A549 (cell line): ENCODE measurements around the gene PAFAH2. TPM values are rescaled to one million over a fixed set of nuclear protein-coding genes. Genes with fewer than 3 reads are reported as not detected.
"Not testable (repeated sequence)": the region's sequence is repeated elsewhere in the genome, so short reads cannot be mapped to it uniquely, and the experiment has no call there.

Experiments used
- ATAC-seq, 2 experiments: fragments of 200-7000 bp in 1 of 2; fragments of >200 bp in 1 of 2; cut with Nextera tagmentation in 1 of 2; cut with Tn5 transposase in 1 of 2; 3 replicates each; pipeline versions ENCODE4 v1.8.0 to v1.9.1; 2018 to 2020; ENCODE audit warnings: mild to moderate bottlenecking in 1 of 2, moderate library complexity in 1 of 2
- CTCF ChIA-PET: fragments of 300-600 bp; sonication (Branson Sonifier 250); formaldehyde crosslinking; extraction: SDS; loops from one replicate; lab custom pipeline; 2021; ENCODE audit warnings: antibody characterized with exemption, inconsistent platforms; lab: Yijun Ruan, JAX
- POLR2A ChIA-PET: fragments of 350-600 bp; formaldehyde crosslinking; extraction: SDS; loops from one replicate; lab custom pipeline; 2021; ENCODE audit warnings: antibody characterized with exemption, inconsistent platforms; lab: Yijun Ruan, JAX
- DNase-seq, 2 experiments: peaks; one replicate each; pipeline versions ENCODE4 v3.0.0 to v3.0.0-alpha.2; 2011 to 2016; ENCODE audit warnings: low read depth in 1 of 2, low spot score in 1 of 2
- FAIRE-seq: peaks from 2 replicates; lab custom pipeline; 2011; peaks lifted over from hg19 to GRCh38; lab: Jason Lieb, UNC
- H3K27ac ChIP-seq, 2 experiments: fragments of >200 bp; sonication (Bioruptor Twin); formaldehyde crosslinking; 3 replicates each; pipeline ENCODE4 v1.5.1; 2016 to 2017
- H3K4me1 ChIP-seq: fragments of >200 bp; sonication (Bioruptor Twin); formaldehyde crosslinking; 3 replicates; pipeline ENCODE4 v1.6.1; 2016
- H3K4me2 ChIP-seq: fragments of >200 bp; sonication (Bioruptor Twin); formaldehyde crosslinking; 3 replicates; pipeline ENCODE4 v1.6.1; 2016
- H3K4me3 ChIP-seq: fragments of >200 bp; sonication (Bioruptor Twin); formaldehyde crosslinking; 3 replicates; pipeline ENCODE4 v1.5.1; 2016
- H3K9me3 ChIP-seq: fragments of >200 bp; sonication (Bioruptor Twin); formaldehyde crosslinking; 3 replicates; pipeline ENCODE4 v1.6.1; 2016
- CEBPB ChIP-seq, 2 experiments: fragments of >200 bp in 1 of 2; sonication (Bioruptor Twin) in 1 of 2; formaldehyde crosslinking in 1 of 2; IDR thresholded peaks; 2 replicates each; pipeline ENCODE4 v1.6.1; 2012 to 2016
- CHD2 ChIP-seq: fragments of 150-350 bp; IDR thresholded peaks from 2 replicates; pipeline ENCODE4 v1.6.1; 2014; ENCODE audit warnings: low read length; ENCODE audit not compliant: partially characterized antibody
- EP300 ChIP-seq, 2 experiments: fragments of >200 bp; sonication (Bioruptor Twin); formaldehyde crosslinking; IDR thresholded peaks; 2 replicates in 1 of 2; 3 replicates in 1 of 2; pipeline ENCODE4 v1.6.1; 2016 to 2017
- ESRRA ChIP-seq: fragments of 150-350 bp; IDR thresholded peaks from 2 replicates; pipeline ENCODE4 v1.6.1; 2014; ENCODE audit warnings: mild to moderate bottlenecking, low read length, borderline replicate concordance
- HEYL ChIP-seq: fragments of 250-450 bp; sonication (Bioruptor Pico); IDR thresholded peaks from 2 replicates; pipeline ENCODE4 v1.8.0; 2021; ENCODE audit warnings: mild to moderate bottlenecking, moderate library complexity
- JUNB ChIP-seq: fragments of >200 bp; sonication (Bioruptor Twin); formaldehyde crosslinking; IDR thresholded peaks from 2 replicates; pipeline ENCODE4 v1.6.1; 2016
- MAZ ChIP-seq: fragments of 150-350 bp; IDR thresholded peaks from 2 replicates; pipeline ENCODE4 v1.6.1; 2014; ENCODE audit warnings: antibody characterized with exemption, low read depth, low read length, borderline replicate concordance
- MYC ChIP-seq: IDR thresholded peaks from 2 replicates; pipeline ENCODE4 v1.6.1; 2012; ENCODE audit warnings: mild to moderate bottlenecking, inconsistent platforms, low read length, improper control_type of control experiment, borderline replicate concordance
- NFE2L2 ChIP-seq: fragments of 150-350 bp; conservative IDR thresholded peaks from 2 replicates; pipeline ENCODE4 v1.6.1; 2014; ENCODE audit warnings: low read length
- NR3C1 ChIP-seq: fragments of >200 bp; sonication (Bioruptor Twin); formaldehyde crosslinking; IDR thresholded peaks from 3 replicates; pipeline ENCODE4 v1.6.1; 2017
- POLR2AphosphoS2 ChIP-seq: conservative IDR thresholded peaks from 2 replicates; pipeline ENCODE4 v1.6.1; 2012; ENCODE audit warnings: low read length, improper control_type of control experiment, inconsistent platforms
- RAD21 ChIP-seq, 2 experiments: fragments of >200 bp in 1 of 2; sonication (Bioruptor Twin) in 1 of 2; formaldehyde crosslinking in 1 of 2; IDR thresholded peaks in 1 of 2; conservative IDR thresholded peaks in 1 of 2; 2 replicates in 1 of 2; 3 replicates in 1 of 2; pipeline ENCODE4 v1.6.1; 2012 to 2018; ENCODE audit warnings: inconsistent platforms in 1 of 2
- RCOR1 ChIP-seq: fragments of 150-350 bp; IDR thresholded peaks from 2 replicates; pipeline ENCODE4 v1.6.1; 2014; ENCODE audit warnings: antibody characterized with exemption, low read length, low read depth
- SMC3 ChIP-seq: fragments of >200 bp; sonication (Bioruptor Twin); formaldehyde crosslinking; IDR thresholded peaks from 3 replicates; pipeline ENCODE4 v1.6.1; 2018; ENCODE audit warnings: inconsistent platforms
- ZFP36 ChIP-seq: fragments of 450-650 bp; IDR thresholded peaks from 2 replicates; pipeline ENCODE4 v1.6.1; 2014; ENCODE audit warnings: borderline replicate concordance; ENCODE audit not compliant: partially characterized antibody
- ZNF302 ChIP-seq: fragments of 250-450 bp; sonication (Bioruptor Pico); IDR thresholded peaks from 2 replicates; pipeline ENCODE4 v1.9.0; 2021; ENCODE audit warnings: inconsistent platforms, mild to moderate bottlenecking, moderate library complexity
- ZSCAN20 ChIP-seq: fragments of 250-450 bp; sonication (Bioruptor Pico); IDR thresholded peaks from 2 replicates; pipeline ENCODE4 v1.8.0; 2022; ENCODE audit warnings: mild to moderate bottlenecking, moderate library complexity
- WGBS: methylation state at CpG from one replicate; pipeline ENCODE4 v1.1.6; 2017; ENCODE audit errors: missing lambda C conversion rate; 5-methylcytosine and 5-hydroxymethylcytosine counted together
- polyA plus RNA-seq, 4 experiments: library from polyadenylated mRNA; depleted of rRNA in 3 of 4; stranded (reverse); fragments of >200 nt; fragmentation: RNase III in 1 of 4; extraction: RNeasy Plus Mini Kit Qiagen cat#74134 plus additional on column Dnase treatment in 1 of 4; gene quantifications; 2 replicates in 3 of 4; 3 replicates in 1 of 4; pipeline ENCODE4 v1.2.3, GENCODE V29; 2011 to 2017
- TF ChIP-seq, protein P1 (sequence below): fragments of >200 bp; sonication (Bioruptor Twin); formaldehyde crosslinking; IDR thresholded peaks from 2 replicates; pipeline ENCODE4 v1.6.1; 2016
- TF ChIP-seq, protein P2 (sequence below): IDR thresholded peaks from 2 replicates; pipeline ENCODE4 v1.6.1; 2012
- TF ChIP-seq, protein P3 (sequence below): fragments of 150-350 bp; IDR thresholded peaks from 2 replicates; pipeline ENCODE4 v1.6.1; 2014; ENCODE audit warnings: low read depth, mild to moderate bottlenecking, low read length
- TF ChIP-seq, protein P4 (sequence below): IDR thresholded peaks from 2 replicates; pipeline ENCODE4 v1.6.1; 2012
- TF ChIP-seq, protein P5 (sequence below): fragments of >200 bp; sonication (Bioruptor Twin); formaldehyde crosslinking; IDR thresholded peaks from 3 replicates; pipeline ENCODE4 v1.5.1; 2016

PAFAH2 gene
- polyA plus RNA-seq, 2 of the 4 experiments (the other 2 are of a cell fraction), result 6.3 to 13.7 TPM

DNA sequence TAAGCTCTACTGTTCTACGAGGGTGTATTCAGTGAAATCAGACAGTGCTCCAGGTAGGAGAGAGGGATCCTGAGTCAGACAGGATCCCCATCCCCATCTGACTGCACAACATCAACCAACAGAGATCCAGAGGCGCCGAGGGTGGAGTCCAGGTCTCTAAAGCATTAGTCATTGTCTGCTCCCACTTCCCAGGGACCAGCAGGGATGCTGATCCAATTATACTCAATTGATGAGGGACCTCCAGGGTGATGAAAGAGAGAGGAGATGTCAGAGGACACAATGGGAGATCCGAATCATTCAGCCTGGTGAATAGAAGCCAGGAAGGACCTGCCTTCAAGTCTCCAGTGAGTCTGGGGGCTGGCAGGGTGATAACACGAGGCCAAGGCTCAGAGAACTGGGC is 52.1 kb downstream of the PAFAH2 start (continued):
- no peak for TF ChIP-seq ESRRA
- no peak for TF ChIP-seq EP300 (IDR thresholded peaks at IDR 0.05)
- TF ChIP-seq HEYL (CRISPR knock-in tag), result no peak
- no peak for TF ChIP-seq RAD21 (conservative IDR thresholded peaks at IDR 0.05 in 1 of 2, IDR thresholded peaks at IDR 0.05 in 1 of 2)

DNA sequence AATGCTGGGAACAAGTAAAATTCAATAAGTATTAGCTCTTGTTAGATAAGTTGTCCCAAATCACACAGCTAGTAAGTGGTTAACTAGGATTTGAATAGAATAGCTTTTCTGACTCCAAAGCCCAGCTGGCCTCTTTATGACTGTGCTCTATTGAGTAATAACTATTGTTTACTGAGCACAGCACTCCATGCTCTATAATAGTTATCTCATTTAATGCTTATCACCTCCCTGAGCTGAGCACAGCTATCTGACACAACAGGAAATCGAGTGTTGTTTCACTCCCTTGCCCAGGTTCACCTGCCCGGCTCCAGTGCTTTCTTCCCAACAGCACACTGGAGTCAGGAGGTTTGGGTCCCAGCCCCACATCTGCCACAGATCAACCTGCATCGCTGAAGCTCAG is 52.9 kb downstream of the PAFAH2 start:
- no peaks in the 10 kb centered on the region for H3K9me3 ChIP-seq
- WGBS, result 69% methylated on average over 3 of the region's 3 CpGs
- H3K4me3 ChIP-seq, result no peak overlapping the region
- no peak for TF ChIP-seq SMC3
- TF ChIP-seq MAZ, result no peak
- TF ChIP-seq ZFP36, result no peak
- no peak for TF ChIP-seq MYC
- no peak for TF ChIP-seq CEBPB (IDR thresholded peaks at IDR 0.05)
- no peak for TF ChIP-seq NR3C1
- TF ChIP-seq, protein P1, sequence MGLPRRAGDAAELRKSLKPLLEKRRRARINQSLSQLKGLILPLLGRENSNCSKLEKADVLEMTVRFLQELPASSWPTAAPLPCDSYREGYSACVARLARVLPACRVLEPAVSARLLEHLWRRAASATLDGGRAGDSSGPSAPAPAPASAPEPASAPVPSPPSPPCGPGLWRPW, result no peak
- no peak for TF ChIP-seq ZSCAN20 (CRISPR knock-in tag)
- TF ChIP-seq, protein P2, sequence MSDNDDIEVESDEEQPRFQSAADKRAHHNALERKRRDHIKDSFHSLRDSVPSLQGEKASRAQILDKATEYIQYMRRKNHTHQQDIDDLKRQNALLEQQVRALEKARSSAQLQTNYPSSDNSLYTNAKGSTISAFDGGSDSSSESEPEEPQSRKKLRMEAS, result no peak
- TF ChIP-seq ZNF302 (CRISPR knock-in tag), result no peak
- TF ChIP-seq, protein P3, sequence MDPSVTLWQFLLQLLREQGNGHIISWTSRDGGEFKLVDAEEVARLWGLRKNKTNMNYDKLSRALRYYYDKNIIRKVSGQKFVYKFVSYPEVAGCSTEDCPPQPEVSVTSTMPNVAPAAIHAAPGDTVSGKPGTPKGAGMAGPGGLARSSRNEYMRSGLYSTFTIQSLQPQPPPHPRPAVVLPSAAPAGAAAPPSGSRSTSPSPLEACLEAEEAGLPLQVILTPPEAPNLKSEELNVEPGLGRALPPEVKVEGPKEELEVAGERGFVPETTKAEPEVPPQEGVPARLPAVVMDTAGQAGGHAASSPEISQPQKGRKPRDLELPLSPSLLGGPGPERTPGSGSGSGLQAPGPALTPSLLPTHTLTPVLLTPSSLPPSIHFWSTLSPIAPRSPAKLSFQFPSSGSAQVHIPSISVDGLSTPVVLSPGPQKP, result no peak
- no peak for TF ChIP-seq ESRRA
- TF ChIP-seq, protein P4, sequence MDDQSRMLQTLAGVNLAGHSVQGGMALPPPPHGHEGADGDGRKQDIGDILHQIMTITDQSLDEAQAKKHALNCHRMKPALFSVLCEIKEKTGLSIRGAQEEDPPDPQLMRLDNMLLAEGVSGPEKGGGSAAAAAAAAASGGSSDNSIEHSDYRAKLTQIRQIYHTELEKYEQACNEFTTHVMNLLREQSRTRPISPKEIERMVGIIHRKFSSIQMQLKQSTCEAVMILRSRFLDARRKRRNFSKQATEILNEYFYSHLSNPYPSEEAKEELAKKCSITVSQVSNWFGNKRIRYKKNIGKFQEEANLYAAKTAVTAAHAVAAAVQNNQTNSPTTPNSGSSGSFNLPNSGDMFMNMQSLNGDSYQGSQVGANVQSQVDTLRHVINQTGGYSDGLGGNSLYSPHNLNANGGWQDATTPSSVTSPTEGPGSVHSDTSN, result no peak
- TF ChIP-seq JUNB, result no peak
- no peak for TF ChIP-seq CHD2
- ATAC-seq, result no peak
- ChIA-PET CTCF (interaction anchor here (0.7 kb wide), 1 partner anchor 49 kb away, joined by 4 read pairs; no protein-coding TSS in a partner anchor), POLR2A (no interaction called here)
- H3K4me2 ChIP-seq, result no peak overlapping the region
- H3K4me1 ChIP-seq, result no peaks in the 10 kb centered on the region
- DNase-seq, result no peak
- no peak for FAIRE-seq
- no peak overlapping the region for H3K27ac ChIP-seq

DNA sequence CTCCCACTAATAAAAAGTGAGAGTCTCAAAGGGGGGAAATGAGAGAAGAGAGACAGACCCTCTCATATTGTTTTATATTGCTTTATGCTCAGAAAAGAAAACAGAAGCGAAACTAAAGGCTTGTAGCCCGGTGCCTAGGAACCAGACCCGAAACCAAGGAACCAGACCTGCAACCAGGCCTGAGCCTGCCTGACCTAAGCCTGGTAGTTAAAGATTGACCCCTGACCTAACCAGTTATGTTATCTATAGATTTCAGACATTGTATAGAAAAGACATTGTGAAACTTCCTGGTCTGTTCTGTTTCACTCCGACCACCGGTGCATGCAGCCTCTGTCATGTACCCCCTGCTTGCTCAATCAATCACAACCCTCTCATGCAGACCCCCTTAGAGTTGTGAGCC is 54.4 kb downstream of the PAFAH2 start:
- H3K4me2 ChIP-seq, H3K4me1 ChIP-seq, H3K27ac ChIP-seq, ATAC-seq, H3K9me3 ChIP-seq, DNase-seq, H3K4me3 ChIP-seq, CTCF ChIA-PET, POLR2A ChIA-PET, FAIRE-seq: not testable (repeated sequence)
- WGBS, result 79% methylated on average over 5 of the region's 5 CpGs

DNA sequence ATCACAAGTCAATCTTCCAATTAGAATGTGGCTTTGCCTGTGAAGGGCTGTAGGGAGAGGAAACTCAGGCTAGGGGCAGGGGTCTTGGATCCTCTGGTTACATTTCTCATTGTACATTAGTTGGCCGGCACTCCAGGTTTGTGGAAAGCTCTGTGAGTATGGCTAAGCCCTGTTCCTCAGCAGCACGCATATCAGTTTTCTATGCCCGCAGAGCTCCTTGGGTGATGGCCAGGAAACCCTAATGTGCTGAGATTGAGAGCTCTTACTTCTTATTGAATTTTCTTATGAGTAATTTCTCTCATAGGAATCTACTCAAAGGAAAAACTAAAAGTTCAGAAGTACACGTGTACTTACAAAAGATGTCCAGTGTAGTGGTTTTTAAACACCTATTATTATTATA is 60.9 kb downstream of the PAFAH2 start:
- DNase-seq (no peak), FAIRE-seq (no peak), ATAC-seq (no peak)
- TF ChIP-seq POLR2AphosphoS2, result no peak
- TF ChIP-seq, protein P5, sequence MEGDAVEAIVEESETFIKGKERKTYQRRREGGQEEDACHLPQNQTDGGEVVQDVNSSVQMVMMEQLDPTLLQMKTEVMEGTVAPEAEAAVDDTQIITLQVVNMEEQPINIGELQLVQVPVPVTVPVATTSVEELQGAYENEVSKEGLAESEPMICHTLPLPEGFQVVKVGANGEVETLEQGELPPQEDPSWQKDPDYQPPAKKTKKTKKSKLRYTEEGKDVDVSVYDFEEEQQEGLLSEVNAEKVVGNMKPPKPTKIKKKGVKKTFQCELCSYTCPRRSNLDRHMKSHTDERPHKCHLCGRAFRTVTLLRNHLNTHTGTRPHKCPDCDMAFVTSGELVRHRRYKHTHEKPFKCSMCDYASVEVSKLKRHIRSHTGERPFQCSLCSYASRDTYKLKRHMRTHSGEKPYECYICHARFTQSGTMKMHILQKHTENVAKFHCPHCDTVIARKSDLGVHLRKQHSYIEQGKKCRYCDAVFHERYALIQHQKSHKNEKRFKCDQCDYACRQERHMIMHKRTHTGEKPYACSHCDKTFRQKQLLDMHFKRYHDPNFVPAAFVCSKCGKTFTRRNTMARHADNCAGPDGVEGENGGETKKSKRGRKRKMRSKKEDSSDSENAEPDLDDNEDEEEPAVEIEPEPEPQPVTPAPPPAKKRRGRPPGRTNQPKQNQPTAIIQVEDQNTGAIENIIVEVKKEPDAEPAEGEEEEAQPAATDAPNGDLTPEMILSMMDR, result no peak
- no peak for TF ChIP-seq RAD21 (conservative IDR thresholded peaks at IDR 0.05 in 1 of 2, IDR thresholded peaks at IDR 0.05 in 1 of 2)
- TF ChIP-seq NFE2L2, result no peak
- TF ChIP-seq RCOR1, result no peak
- Histone ChIP-seq H3K4me3 (no peak overlapping the region), H3K27ac (no peak overlapping the region), H3K4me2 (no peak overlapping the region), H3K4me1 (no peaks in the 10 kb centered on the region), H3K9me3 (no peaks in the 10 kb centered on the region)
- POLR2A ChIA-PET, result no interaction called here
- CTCF ChIA-PET, result interaction anchor here (1.8 kb wide), 1 partner anchor 297 kb away, joined by 4 read pairs; the partner anchor contains the start of gene CEP85
- WGBS, result 79% methylated on average over 4 of the region's 4 CpGs
